22Rv1 (cell line): Measurements from ENCODE around the gene MEG3.

ENCODE experiments used
- H3K27ac ChIP-seq: fragments of 450-650 bp; 2 replicates; pipeline ENCODE4 v1.5.1; 2017
- CTCF ChIP-seq: fragments of 450-650 bp; IDR thresholded peaks from 2 replicates; pipeline ENCODE4 v1.5.1; 2017; ENCODE audit warnings: mild to moderate bottlenecking
- ZFX ChIP-seq: fragments of 450-650 bp; IDR thresholded peaks from 2 replicates; pipeline ENCODE4 v1.6.1; 2017; ENCODE audit warnings: antibody characterized with exemption, borderline replicate concordance

Gene MEG3

GRCh38 chr14:100836311-100836805, 10.4 kb downstream of the MEG3 start:
- TF ChIP-seq CTCF (no peak), ZFX (no peak)
- no peak overlapping the region for H3K27ac ChIP-seq

GRCh38 chr14:100836941-100837804, 11.3 kb downstream of the MEG3 start:
- TF ChIP-seq ZFX (no peak), CTCF (no peak)
- no peak overlapping the region for H3K27ac ChIP-seq

- no peak overlapping the region for H3K27ac ChIP-seq
- TF ChIP-seq ZFX (no peak), CTCF (no peak)
These were observed 12.0 kb downstream of the MEG3 start for GRCh38 chr14:100837805-100838350.

- no peak overlapping the region for H3K27ac ChIP-seq
- TF ChIP-seq ZFX (no peak), CTCF (no peak)
These were observed 12.8 kb downstream of the MEG3 start for GRCh38 chr14:100838493-100839314.

GRCh38 chr14:100839315-100839585, 13.3 kb downstream of the MEG3 start:
- TF ChIP-seq CTCF (no peak), ZFX (no peak)

GRCh38 chr14:100839681-100840111, 13.8 kb downstream of the MEG3 start:
- H3K27ac ChIP-seq, result no peak overlapping the region

More at GRCh38 chr14:100839315-100839585, 13.3 kb downstream of the MEG3 start:
- H3K27ac ChIP-seq, result no peak overlapping the region

More at GRCh38 chr14:100839681-100840111, 13.8 kb downstream of the MEG3 start:
- TF ChIP-seq CTCF (no peak), ZFX (no peak)
